ENCODE measurements around the gene TMEM87B. TPM values are rescaled to one million over a fixed set of nuclear protein-coding genes. Genes with fewer than 3 reads are reported as not detected.

TMEM87B gene
- total RNA-seq, 1 experiment from 2014 or later = 14.8 TPM

- ChIA-PET CTCF (no interaction called here), POLR2A (no interaction called here), RAD21 (ENCODE audit: low non-redundant PET in 1 of 2, low total read pairs in 2 of 2, uncharacterized antibody in 2 of 2, unreplicated experiment in 2 of 2) (interaction anchor here in 1 of 2 experiments (0.6 kb wide), 1 partner anchor 169 kb away, joined by 3 read pairs; no protein-coding TSS in a partner anchor)
- DNase-seq (ENCODE audit: low read depth, low spot score) (no peak), ATAC-seq (no peak)
- no peak for TF ChIP-seq POLR2AphosphoS5 (IDR thresholded peaks at IDR 0.05; ENCODE audit: low read depth, low read length)
- no peak for TF ChIP-seq EGR1 (IDR thresholded peaks at IDR 0.05; ENCODE audit: low read depth)
- TF ChIP-seq FOSL1 (IDR thresholded peaks at IDR 0.05; ENCODE audit: low read depth) = no peak
- no peak for TF ChIP-seq EZH2 (IDR thresholded peaks at IDR 0.05)
- TF ChIP-seq, protein P1, sequence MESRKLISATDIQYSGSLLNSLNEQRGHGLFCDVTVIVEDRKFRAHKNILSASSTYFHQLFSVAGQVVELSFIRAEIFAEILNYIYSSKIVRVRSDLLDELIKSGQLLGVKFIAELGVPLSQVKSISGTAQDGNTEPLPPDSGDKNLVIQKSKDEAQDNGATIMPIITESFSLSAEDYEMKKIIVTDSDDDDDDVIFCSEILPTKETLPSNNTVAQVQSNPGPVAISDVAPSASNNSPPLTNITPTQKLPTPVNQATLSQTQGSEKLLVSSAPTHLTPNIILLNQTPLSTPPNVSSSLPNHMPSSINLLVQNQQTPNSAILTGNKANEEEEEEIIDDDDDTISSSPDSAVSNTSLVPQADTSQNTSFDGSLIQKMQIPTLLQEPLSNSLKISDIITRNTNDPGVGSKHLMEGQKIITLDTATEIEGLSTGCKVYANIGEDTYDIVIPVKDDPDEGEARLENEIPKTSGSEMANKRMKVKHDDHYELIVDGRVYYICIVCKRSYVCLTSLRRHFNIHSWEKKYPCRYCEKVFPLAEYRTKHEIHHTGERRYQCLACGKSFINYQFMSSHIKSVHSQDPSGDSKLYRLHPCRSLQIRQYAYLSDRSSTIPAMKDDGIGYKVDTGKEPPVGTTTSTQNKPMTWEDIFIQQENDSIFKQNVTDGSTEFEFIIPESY (IDR thresholded peaks at IDR 0.05; ENCODE audit: extremely low read depth, insufficient replicate concordance, low read length) = no peak
- no peak for TF ChIP-seq ELF1 (IDR thresholded peaks at IDR 0.05; ENCODE audit: borderline replicate concordance, low read depth)
- TF ChIP-seq ZNF274 (IDR thresholded peaks at IDR 0.05; ENCODE audit: low read depth, low read length) = no peak
- no peak for TF ChIP-seq RAD21 (IDR thresholded peaks at IDR 0.05; ENCODE audit: low read depth)
- TF ChIP-seq, protein P2, sequence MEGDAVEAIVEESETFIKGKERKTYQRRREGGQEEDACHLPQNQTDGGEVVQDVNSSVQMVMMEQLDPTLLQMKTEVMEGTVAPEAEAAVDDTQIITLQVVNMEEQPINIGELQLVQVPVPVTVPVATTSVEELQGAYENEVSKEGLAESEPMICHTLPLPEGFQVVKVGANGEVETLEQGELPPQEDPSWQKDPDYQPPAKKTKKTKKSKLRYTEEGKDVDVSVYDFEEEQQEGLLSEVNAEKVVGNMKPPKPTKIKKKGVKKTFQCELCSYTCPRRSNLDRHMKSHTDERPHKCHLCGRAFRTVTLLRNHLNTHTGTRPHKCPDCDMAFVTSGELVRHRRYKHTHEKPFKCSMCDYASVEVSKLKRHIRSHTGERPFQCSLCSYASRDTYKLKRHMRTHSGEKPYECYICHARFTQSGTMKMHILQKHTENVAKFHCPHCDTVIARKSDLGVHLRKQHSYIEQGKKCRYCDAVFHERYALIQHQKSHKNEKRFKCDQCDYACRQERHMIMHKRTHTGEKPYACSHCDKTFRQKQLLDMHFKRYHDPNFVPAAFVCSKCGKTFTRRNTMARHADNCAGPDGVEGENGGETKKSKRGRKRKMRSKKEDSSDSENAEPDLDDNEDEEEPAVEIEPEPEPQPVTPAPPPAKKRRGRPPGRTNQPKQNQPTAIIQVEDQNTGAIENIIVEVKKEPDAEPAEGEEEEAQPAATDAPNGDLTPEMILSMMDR (IDR thresholded peaks at IDR 0.05 in 2 of 3, conservative IDR thresholded peaks at IDR 0.05 in 1 of 3; ENCODE audit: borderline replicate concordance in 1 of 3, insufficient read depth in 1 of 3, low read depth in 2 of 3, low read length in 2 of 3) = no peak
- intact Hi-C loops (cut with micrococcal nuclease) = no loop called here
- Histone ChIP-seq H4K20me1 (ENCODE audit: insufficient read depth) (no peaks in the 10 kb centered on the region), H2AFZ (ENCODE audit: low read depth, low read length, poor library complexity, severe bottlenecking) (no peak overlapping the region), H3K27me3 (ENCODE audit: insufficient read depth, low read length) (no peaks in the 10 kb centered on the region), H3K9me2 (ENCODE audit: insufficient read depth) (no peaks in the 10 kb centered on the region), H3K4me1 (ENCODE audit: control insufficient read depth in 1 of 2, insufficient read depth in 2 of 2, low read length in 2 of 2) (peaks cover 0 to 6% of the 10 kb centered on the region in 2 experiments; a peak in 1 of 4 replicates), H3K9me3 (ENCODE audit: control insufficient read depth in 1 of 2, insufficient read depth in 1 of 2, low read depth in 1 of 2, low read length in 2 of 2) (0 out of 4 replicates have a peak, but pooled peaks cover 0 to 3% of the 10 kb centered on the region in 2 experiments), H3K4me3 (replicated peaks in 1 of 2; ENCODE audit: low read depth in 1 of 2, low read length in 2 of 2) (no peak overlapping the region), H3K36me3 (ENCODE audit: control insufficient read depth in 1 of 2, insufficient read depth in 2 of 2, low read length in 2 of 2) (0 out of 4 replicates have a peak, but pooled peaks cover 0 to 4% of the 10 kb centered on the region in 2 experiments), H3K27ac (ENCODE audit: low read depth, low read length) (no peak overlapping the region), H3K9ac (ENCODE audit: low read length) (no peak overlapping the region), H3K4me2 (ENCODE audit: low read length) (no peak overlapping the region), H3K79me2 (ENCODE audit: insufficient read depth, low read length) (0 out of 2 replicates have a peak, but pooled peaks cover 3% of the 10 kb centered on the region)
- no TSS peak for BruUV-seq (replicated peaks)
These were observed 18.8 kb downstream of the TMEM87B start for GRCh38 chr2:112073875-112074274.

Measured in HCT116 (cell line).